ENCODE measurements around the gene EME2. TPM values are rescaled to one million over a fixed set of nuclear protein-coding genes. Genes with fewer than 3 reads are reported as not detected.

The EME2 gene
- total and polyA plus RNA-seq, 2 donors (not counting 1 experiment from before 2014, with no cell fraction given) = 34.6 to 42.5 TPM

GRCh38 chr16:1817716-1818115, 45.1 kb downstream of the EME2 start:
- intact Hi-C loops (cut with micrococcal nuclease) = no loop called here
- TF ChIP-seq EZH2 (IDR thresholded peaks at IDR 0.05; ENCODE audit: borderline replicate concordance, insufficient read depth, low read depth, low read length, poor library complexity, severe bottlenecking) = no peak
- TF ChIP-seq, protein P1, sequence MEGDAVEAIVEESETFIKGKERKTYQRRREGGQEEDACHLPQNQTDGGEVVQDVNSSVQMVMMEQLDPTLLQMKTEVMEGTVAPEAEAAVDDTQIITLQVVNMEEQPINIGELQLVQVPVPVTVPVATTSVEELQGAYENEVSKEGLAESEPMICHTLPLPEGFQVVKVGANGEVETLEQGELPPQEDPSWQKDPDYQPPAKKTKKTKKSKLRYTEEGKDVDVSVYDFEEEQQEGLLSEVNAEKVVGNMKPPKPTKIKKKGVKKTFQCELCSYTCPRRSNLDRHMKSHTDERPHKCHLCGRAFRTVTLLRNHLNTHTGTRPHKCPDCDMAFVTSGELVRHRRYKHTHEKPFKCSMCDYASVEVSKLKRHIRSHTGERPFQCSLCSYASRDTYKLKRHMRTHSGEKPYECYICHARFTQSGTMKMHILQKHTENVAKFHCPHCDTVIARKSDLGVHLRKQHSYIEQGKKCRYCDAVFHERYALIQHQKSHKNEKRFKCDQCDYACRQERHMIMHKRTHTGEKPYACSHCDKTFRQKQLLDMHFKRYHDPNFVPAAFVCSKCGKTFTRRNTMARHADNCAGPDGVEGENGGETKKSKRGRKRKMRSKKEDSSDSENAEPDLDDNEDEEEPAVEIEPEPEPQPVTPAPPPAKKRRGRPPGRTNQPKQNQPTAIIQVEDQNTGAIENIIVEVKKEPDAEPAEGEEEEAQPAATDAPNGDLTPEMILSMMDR (IDR thresholded peaks at IDR 0.05) = no peak
- WGBS (ENCODE audit: insufficient coverage) = 96% methylated on average over 17 of the region's 17 CpGs

DNA sequence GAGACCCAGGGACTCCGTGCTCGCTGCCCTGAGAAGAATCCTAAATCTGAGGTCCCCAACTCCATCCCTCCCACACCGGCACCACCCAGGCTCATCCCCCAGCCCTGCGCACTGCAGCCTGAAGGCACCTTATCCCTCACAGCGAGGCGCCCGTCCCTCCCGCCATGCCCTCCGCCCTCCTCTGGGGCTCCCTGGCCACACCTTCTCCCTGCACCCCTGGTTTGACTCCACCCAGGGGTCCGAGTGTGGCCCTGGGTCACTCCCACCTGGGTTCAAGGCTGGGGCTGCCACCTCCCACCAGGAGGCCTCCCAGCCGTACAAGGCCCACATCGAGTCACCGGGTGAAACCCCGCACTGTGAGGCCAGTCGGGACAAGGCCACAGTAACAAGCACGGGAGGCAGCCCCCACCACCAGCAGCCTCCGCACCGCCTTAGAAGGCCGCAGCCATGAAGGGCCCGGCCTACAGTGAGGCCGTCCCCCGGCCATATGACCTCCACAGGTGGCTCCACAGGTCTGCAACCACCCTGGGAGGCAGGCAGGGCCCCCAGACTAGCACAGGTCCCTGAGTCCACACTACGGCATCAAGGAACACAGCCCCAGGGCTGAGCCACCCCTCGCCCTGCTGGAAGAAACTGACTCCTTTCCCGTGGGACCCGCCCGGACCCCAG, 45.7 kb downstream of the EME2 start:
- Mint-ChIP-seq H3K4me3 (no peak overlapping the region), H3K27ac (no peak overlapping the region), H3K9me3 (ENCODE audit: insufficient read depth) (no peaks in the 10 kb centered on the region), H3K27me3 (no peaks in the 10 kb centered on the region), H3K4me1 (no peaks in the 10 kb centered on the region)
- Histone ChIP-seq H3K9me3 (ENCODE audit: control extremely low read depth in 1 of 3, control insufficient read depth in 2 of 3, insufficient read depth in 1 of 3, low read length in 2 of 3) (no peaks in the 10 kb centered on the region), H3K27me3 (replicated peaks in 1 of 4; ENCODE audit: control extremely low read depth in 1 of 4, control insufficient read depth in 3 of 4, insufficient read depth in 4 of 4, low read length in 3 of 4) (no peaks in the 10 kb centered on the region), H2AFZ (ENCODE audit: insufficient read depth, low read depth, low read length, poor library complexity, severe bottlenecking) (no peak overlapping the region), H3K27ac (ENCODE audit: low read length in 2 of 2) (no peak overlapping the region), H3K79me2 (ENCODE audit: control insufficient read depth, insufficient read depth, low read length) (peaks cover 27% of the 10 kb centered on the region), H3K4me1 (ENCODE audit: control insufficient read depth in 2 of 2, insufficient read depth in 2 of 2, low read length in 2 of 2) (no peaks in the 10 kb centered on the region), H4K20me1 (ENCODE audit: control insufficient read depth, insufficient read depth, low read length, poor library complexity, severe bottlenecking) (peaks cover 34% of the 10 kb centered on the region), H3K4me3 (ENCODE audit: control extremely low read depth in 1 of 5, extremely low read depth in 1 of 5, insufficient read depth in 1 of 5, low read depth in 2 of 5, low read length in 4 of 5) (no peak overlapping the region), H3K4me2 (replicated peaks; ENCODE audit: low read depth, low read length, poor library complexity, severe bottlenecking) (no peak overlapping the region), H3K9ac (ENCODE audit: low read length) (no peak overlapping the region), H3K36me3 (replicated peaks in 1 of 2; ENCODE audit: control extremely low read depth in 1 of 2, control insufficient read depth in 1 of 2, extremely low read depth in 1 of 2, insufficient read depth in 2 of 2, low read length in 1 of 2) (peaks cover 2 to 59% of the 10 kb centered on the region in 2 experiments)
- intact Hi-C loops (cut with micrococcal nuclease) = no loop called here
- ATAC-seq (ENCODE audit: low read depth) (no peak), DNase-seq (no peak)
- WGBS (ENCODE audit: insufficient coverage) = 98% methylated on average over 25 of the region's 27 CpGs
- ChIA-PET CTCF (no interaction called here), POLR2A (no interaction called here)
- TF ChIP-seq, protein P1 (IDR thresholded peaks at IDR 0.05) = no peak

More at GRCh38 chr16:1817716-1818115, 45.1 kb downstream of the EME2 start:
- no peaks in the 10 kb centered on the region for H3K4me1 Mint-ChIP-seq
- peaks cover 30% of the 10 kb centered on the region for H4K20me1 ChIP-seq (ENCODE audit: control insufficient read depth, insufficient read depth, low read length, poor library complexity, severe bottlenecking)
- H3K4me3 ChIP-seq (ENCODE audit: control extremely low read depth in 1 of 5, extremely low read depth in 1 of 5, insufficient read depth in 1 of 5, low read depth in 2 of 5, low read length in 4 of 5) = no peak overlapping the region
- H3K27me3 Mint-ChIP-seq = no peaks in the 10 kb centered on the region
- no peaks in the 10 kb centered on the region for H3K9me3 ChIP-seq (ENCODE audit: control extremely low read depth in 1 of 3, control insufficient read depth in 2 of 3, insufficient read depth in 1 of 3, low read length in 2 of 3)
- CTCF ChIA-PET = no interaction called here
- no peak overlapping the region for H3K4me2 ChIP-seq (replicated peaks; ENCODE audit: low read depth, low read length, poor library complexity, severe bottlenecking)
- DNase-seq (no peak), ATAC-seq (ENCODE audit: low read depth) (no peak)
- H3K79me2 ChIP-seq (ENCODE audit: control insufficient read depth, insufficient read depth, low read length) = peaks cover 22% of the 10 kb centered on the region
- no peaks in the 10 kb centered on the region for H3K4me1 ChIP-seq (ENCODE audit: control insufficient read depth in 2 of 2, insufficient read depth in 2 of 2, low read length in 2 of 2)
- H3K27ac ChIP-seq (ENCODE audit: low read length in 2 of 2) = no peak overlapping the region
- H2AFZ ChIP-seq (ENCODE audit: insufficient read depth, low read depth, low read length, poor library complexity, severe bottlenecking) = no peak overlapping the region
- POLR2A ChIA-PET = no interaction called here
- no peak overlapping the region for H3K27ac Mint-ChIP-seq
- no peaks in the 10 kb centered on the region for H3K9me3 Mint-ChIP-seq (ENCODE audit: insufficient read depth)
- no peak overlapping the region for H3K9ac ChIP-seq (ENCODE audit: low read length)
- peaks cover 2 to 65% of the 10 kb centered on the region in 2 experiments for H3K36me3 ChIP-seq (replicated peaks in 1 of 2; ENCODE audit: control extremely low read depth in 1 of 2, control insufficient read depth in 1 of 2, extremely low read depth in 1 of 2, insufficient read depth in 2 of 2, low read length in 1 of 2)
- H3K4me3 Mint-ChIP-seq = no peak overlapping the region
- H3K27me3 ChIP-seq (replicated peaks in 1 of 4; ENCODE audit: control extremely low read depth in 1 of 4, control insufficient read depth in 3 of 4, insufficient read depth in 4 of 4, low read length in 3 of 4) = no peaks in the 10 kb centered on the region

Measured in B cell (primary cell).